Measurements from ENCODE around the gene C1orf105.

DNA sequence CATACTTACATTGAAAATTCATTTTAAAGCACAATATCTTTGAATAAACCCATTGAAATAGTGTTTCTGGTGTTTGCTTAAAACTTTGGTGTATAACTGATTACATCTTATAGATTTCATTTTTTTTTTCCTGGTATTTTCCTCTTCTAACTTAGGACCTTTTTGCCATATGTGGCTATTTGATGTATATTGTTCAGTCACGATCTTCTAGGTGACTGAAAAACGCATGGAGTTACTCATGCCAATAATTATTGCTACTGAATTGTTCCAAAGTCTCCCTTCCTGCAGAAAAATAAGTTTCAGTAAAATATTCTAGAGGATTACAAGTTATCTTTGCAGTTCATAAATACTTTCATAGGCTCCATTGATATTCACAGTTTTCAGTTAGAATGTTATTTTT, 22.9 kb upstream of the C1orf105 start:
- TF ChIP-seq, protein P1, sequence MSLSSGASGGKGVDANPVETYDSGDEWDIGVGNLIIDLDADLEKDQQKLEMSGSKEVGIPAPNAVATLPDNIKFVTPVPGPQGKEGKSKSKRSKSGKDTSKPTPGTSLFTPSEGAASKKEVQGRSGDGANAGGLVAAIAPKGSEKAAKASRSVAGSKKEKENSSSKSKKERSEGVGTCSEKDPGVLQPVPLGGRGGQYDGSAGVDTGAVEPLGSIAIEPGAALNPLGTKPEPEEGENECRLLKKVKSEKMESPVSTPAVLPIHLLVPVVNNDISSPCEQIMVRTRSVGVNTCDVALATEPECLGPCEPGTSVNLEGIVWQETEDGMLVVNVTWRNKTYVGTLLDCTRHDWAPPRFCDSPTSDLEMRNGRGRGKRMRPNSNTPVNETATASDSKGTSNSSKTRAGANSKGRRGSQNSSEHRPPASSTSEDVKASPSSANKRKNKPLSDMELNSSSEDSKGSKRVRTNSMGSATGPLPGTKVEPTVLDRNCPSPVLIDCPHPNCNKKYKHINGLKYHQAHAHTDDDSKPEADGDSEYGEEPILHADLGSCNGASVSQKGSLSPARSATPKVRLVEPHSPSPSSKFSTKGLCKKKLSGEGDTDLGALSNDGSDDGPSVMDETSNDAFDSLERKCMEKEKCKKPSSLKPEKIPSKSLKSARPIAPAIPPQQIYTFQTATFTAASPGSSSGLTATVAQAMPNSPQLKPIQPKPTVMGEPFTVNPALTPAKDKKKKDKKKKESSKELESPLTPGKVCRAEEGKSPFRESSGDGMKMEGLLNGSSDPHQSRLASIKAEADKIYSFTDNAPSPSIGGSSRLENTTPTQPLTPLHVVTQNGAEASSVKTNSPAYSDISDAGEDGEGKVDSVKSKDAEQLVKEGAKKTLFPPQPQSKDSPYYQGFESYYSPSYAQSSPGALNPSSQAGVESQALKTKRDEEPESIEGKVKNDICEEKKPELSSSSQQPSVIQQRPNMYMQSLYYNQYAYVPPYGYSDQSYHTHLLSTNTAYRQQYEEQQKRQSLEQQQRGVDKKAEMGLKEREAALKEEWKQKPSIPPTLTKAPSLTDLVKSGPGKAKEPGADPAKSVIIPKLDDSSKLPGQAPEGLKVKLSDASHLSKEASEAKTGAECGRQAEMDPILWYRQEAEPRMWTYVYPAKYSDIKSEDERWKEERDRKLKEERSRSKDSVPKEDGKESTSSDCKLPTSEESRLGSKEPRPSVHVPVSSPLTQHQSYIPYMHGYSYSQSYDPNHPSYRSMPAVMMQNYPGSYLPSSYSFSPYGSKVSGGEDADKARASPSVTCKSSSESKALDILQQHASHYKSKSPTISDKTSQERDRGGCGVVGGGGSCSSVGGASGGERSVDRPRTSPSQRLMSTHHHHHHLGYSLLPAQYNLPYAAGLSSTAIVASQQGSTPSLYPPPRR (CRISPR knock-in tag; IDR thresholded peaks at IDR 0.05; ENCODE audit: borderline replicate concordance): no peak
- no peak for TF ChIP-seq ZSCAN29 (CRISPR knock-in tag; conservative IDR thresholded peaks at IDR 0.05)
- no peak for TF ChIP-seq FOXP1 (IDR thresholded peaks at IDR 0.05)
- TF ChIP-seq FOXP1 (CRISPR knock-in tag; IDR thresholded peaks at IDR 0.05): no peak
- TF ChIP-seq IRF9 (CRISPR knock-in tag; IDR thresholded peaks at IDR 0.05; ENCODE audit: borderline replicate concordance): no peak
- no peak for TF ChIP-seq KLF6 (CRISPR knock-in tag; IDR thresholded peaks at IDR 0.05)
- no peak for TF ChIP-seq MAFK (conservative IDR thresholded peaks at IDR 0.05 in 1 of 2, IDR thresholded peaks at IDR 0.05 in 1 of 2; ENCODE audit: low read length in 2 of 2)
- TF ChIP-seq CBFB (CRISPR knock-in tag; IDR thresholded peaks at IDR 0.05): no peak
- TF ChIP-seq CTCF (CRISPR knock-in tag; IDR thresholded peaks at IDR 0.05): no peak
- TF ChIP-seq SP1 (IDR thresholded peaks at IDR 0.05): no peak
- no peak for TF ChIP-seq SP1 (CRISPR knock-in tag; IDR thresholded peaks at IDR 0.05)
- no peak for TF ChIP-seq ZNF614 (CRISPR knock-in tag; IDR thresholded peaks at IDR 0.05; ENCODE audit: borderline replicate concordance)
- TF ChIP-seq, protein P2, sequence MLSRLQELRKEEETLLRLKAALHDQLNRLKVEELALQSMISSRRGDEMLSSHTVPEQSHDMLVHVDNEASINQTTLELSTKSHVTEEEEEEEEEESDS (CRISPR knock-in tag; IDR thresholded peaks at IDR 0.05; ENCODE audit: borderline replicate concordance): no peak

All from HepG2 (cell line).